Fibroblast of lung (primary cell): Measurements from ENCODE around the gene ITFG1.

Experiments used
- EZH2 ChIP-seq: IDR thresholded peaks from 2 replicates; pipeline ENCODE4 v1.5.1; 2012; ENCODE audit warnings: low read length, control low read depth, mild to moderate bottlenecking; ENCODE audit errors: missing control alignments
- TF ChIP-seq, protein P1 (sequence below), 2 donors: IDR thresholded peaks in 1 of 2; conservative IDR thresholded peaks in 1 of 2; 1 replicate in 1 of 2; 2 replicates in 1 of 2; pipeline ENCODE4 v1.5.1; 2011 to 2012; ENCODE audit warnings: low read length in 2 of 2, control low read depth in 1 of 2, inconsistent platforms in 1 of 2, low read depth in 1 of 2, mild to moderate bottlenecking in 1 of 2

DNA sequence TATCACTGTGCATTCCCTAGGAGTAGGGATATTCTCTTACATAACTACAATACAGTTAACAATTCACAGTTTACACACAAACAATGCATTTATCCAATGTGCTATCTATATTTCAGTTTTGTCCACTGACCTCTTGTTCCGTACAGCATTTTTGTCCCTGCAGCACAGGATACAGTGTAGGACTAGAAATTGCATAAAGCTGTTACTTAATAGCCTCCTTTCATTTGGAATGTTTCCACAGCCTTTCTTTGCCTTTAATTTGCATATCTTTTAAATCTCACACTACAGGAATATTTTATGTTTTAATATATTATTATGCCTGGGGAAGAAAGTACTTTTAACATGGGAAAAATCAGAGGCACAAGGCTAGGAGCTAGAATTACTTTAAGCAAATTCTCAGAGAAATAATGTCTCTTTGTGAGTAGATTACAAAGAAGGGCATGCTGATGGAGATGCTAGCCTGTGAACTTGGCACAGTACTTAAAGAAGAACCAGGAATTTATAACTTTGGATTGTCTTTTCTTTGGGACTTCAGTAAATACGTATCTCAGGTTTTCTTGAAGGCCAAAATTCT lies 144.3 kb downstream of the ITFG1 start:
- TF ChIP-seq, protein P1, sequence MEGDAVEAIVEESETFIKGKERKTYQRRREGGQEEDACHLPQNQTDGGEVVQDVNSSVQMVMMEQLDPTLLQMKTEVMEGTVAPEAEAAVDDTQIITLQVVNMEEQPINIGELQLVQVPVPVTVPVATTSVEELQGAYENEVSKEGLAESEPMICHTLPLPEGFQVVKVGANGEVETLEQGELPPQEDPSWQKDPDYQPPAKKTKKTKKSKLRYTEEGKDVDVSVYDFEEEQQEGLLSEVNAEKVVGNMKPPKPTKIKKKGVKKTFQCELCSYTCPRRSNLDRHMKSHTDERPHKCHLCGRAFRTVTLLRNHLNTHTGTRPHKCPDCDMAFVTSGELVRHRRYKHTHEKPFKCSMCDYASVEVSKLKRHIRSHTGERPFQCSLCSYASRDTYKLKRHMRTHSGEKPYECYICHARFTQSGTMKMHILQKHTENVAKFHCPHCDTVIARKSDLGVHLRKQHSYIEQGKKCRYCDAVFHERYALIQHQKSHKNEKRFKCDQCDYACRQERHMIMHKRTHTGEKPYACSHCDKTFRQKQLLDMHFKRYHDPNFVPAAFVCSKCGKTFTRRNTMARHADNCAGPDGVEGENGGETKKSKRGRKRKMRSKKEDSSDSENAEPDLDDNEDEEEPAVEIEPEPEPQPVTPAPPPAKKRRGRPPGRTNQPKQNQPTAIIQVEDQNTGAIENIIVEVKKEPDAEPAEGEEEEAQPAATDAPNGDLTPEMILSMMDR (conservative IDR thresholded peaks at IDR 0.05 in 1 of 2, IDR thresholded peaks at IDR 0.05 in 1 of 2; ENCODE audit: low read depth in 1 of 2, low read length in 2 of 2): no peak
- TF ChIP-seq EZH2: no peak
